Suprapubic skin (tissue), 4 donors: ENCODE data around the gene PIK3CG.
"Not testable (repeated sequence)": the region's sequence is repeated elsewhere in the genome, so short reads cannot be mapped to it uniquely, and the experiment has no call there.

ENCODE experiments used
- POLR2A ChIP-seq, 2 donors: fragments of 450-650 bp; IDR thresholded peaks; one replicate each; pipeline ENCODE4 v1.6.1; 2017; ENCODE audit warnings: antibody characterized with exemption in 2 of 2, mild to moderate bottlenecking in 2 of 2, moderate library complexity in 2 of 2
- POLR2AphosphoS5 ChIP-seq, 3 donors: sonication (generic); formaldehyde crosslinking; IDR thresholded peaks; one replicate each; pipeline ENCODE4 v1.6.1; 2017; ENCODE audit warnings: antibody characterized with exemption in 3 of 3
- TF ChIP-seq, protein P1 (sequence below), 2 donors: fragments of 200-600 bp in 1 of 2; fragments of 450-650 bp in 1 of 2; sonication (generic) in 1 of 2; IDR thresholded peaks; one replicate each; pipeline ENCODE4 v1.5.1; 2016 to 2019; ENCODE audit warnings: antibody characterized with exemption in 2 of 2, mild to moderate bottlenecking in 1 of 2, moderate library complexity in 1 of 2

DNA sequence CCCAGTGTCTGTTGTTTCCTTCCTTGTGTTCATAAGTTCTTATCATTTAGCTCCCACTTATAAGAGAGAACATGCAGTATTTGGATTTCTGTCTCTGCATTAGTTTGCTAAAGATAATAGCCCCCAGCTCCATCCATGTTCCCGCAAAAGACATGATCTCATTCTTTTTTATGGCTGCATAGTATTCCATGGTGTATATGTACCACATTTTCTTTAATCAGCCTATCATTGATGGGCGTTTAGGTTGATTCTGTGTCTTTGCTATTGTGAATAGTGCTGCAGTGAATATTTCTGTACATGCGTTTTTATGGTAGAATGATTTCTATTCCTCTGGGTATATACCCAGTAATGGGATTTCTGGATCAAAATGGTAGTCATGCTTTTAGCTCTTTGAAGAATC, 32.5 kb downstream of the PIK3CG start:
- not testable (repeated sequence) for TF ChIP-seq POLR2A, POLR2AphosphoS5 (IDR thresholded peaks at IDR 0.05)
- TF ChIP-seq, protein P1, sequence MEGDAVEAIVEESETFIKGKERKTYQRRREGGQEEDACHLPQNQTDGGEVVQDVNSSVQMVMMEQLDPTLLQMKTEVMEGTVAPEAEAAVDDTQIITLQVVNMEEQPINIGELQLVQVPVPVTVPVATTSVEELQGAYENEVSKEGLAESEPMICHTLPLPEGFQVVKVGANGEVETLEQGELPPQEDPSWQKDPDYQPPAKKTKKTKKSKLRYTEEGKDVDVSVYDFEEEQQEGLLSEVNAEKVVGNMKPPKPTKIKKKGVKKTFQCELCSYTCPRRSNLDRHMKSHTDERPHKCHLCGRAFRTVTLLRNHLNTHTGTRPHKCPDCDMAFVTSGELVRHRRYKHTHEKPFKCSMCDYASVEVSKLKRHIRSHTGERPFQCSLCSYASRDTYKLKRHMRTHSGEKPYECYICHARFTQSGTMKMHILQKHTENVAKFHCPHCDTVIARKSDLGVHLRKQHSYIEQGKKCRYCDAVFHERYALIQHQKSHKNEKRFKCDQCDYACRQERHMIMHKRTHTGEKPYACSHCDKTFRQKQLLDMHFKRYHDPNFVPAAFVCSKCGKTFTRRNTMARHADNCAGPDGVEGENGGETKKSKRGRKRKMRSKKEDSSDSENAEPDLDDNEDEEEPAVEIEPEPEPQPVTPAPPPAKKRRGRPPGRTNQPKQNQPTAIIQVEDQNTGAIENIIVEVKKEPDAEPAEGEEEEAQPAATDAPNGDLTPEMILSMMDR (IDR thresholded peaks at IDR 0.05) = not testable (repeated sequence)
